ENCODE measurements around the gene RAB6B. TPM values are rescaled to one million over a fixed set of nuclear protein-coding genes. Genes with fewer than 3 reads are reported as not detected.

Gene RAB6B
- total RNA-seq, result 1 to 10 TPM; 2.6 to 5.6 TPM

- H3K9me3 ChIP-seq, result no peaks in the 10 kb centered on the region
- peaks cover 23% of the 10 kb centered on the region for H3K27me3 ChIP-seq
- intact Hi-C loops (cut with DNase I), result no loop called here
- peaks cover 6% of the 10 kb centered on the region for H3K4me1 ChIP-seq
- no peak for DNase-seq
- no peak for TF ChIP-seq CTCF (IDR thresholded peaks at IDR 0.05)
- H3K27ac ChIP-seq, result no peak within 1 kb of the TSS
- H3K9ac ChIP-seq (ENCODE audit: low read depth in 2 of 2, low read length in 2 of 2), result peak within 1 kb of the TSS in 1 of 2 donors; percentile 59
- peak within 1 kb of the TSS; percentile 47 for H3K4me3 ChIP-seq
- H3K36me3 ChIP-seq, result no peaks in the 10 kb centered on the region
Measured at GRCh38 chr3:133895208-133896001, at the start of gene RAB6B. RAB6B (minus strand) TSS chr3:133895882; CDS start chr3:133895466, 416 bp downstream.

DNA sequence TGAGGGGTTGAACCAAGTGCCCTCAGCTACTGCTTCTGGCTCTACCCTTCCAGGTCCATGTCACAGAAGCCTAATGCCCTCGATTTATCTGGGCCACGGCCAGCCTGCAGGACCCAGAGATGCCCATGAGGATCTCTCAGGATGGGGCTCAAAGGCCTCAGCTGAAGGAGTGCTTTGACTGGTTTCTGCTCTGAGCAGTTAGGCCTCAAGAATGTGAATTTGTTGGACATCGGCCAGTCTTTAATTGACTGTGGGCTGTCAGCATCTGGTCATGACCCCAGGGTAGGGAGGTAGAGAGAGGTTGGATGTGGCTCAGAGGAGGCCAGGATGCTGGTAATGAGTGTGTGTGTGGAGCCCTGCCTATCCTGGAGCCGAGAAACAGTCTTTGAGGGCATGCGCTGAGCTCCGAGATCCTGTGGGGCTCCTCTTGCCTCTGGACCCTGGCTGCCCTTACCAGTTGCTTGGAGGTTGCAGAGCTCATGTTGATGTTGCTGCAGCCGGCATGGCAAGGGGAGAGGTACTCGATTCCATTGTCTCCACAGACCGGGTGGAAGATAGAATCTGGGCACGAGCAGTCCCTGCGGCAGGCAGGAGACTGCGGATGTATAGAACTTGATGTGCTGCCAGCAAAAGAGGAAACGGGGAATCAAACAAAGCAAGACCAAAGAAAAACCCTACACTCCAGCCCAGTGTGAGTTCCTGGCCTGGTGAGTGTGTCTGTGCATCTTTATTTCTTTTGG, 49.1 kb upstream of the RAB6B start:
- Histone ChIP-seq H3K4me3 (no peak overlapping the region), H3K4me1 (no peaks in the 10 kb centered on the region), H3K27ac (no peak overlapping the region), H3K9me3 (no peaks in the 10 kb centered on the region), H3K36me3 (no peaks in the 10 kb centered on the region), H3K9ac (ENCODE audit: low read depth in 2 of 2, low read length in 2 of 2) (no peak overlapping the region), H3K27me3 (no peaks in the 10 kb centered on the region)
- no peak for DNase-seq
- intact Hi-C loops (cut with DNase I), result loop anchor here (5.0 kb wide), 1 partner anchor 97 kb away; no protein-coding TSS in a partner anchor
- TF ChIP-seq CTCF (IDR thresholded peaks at IDR 0.05), result no peak

DNA sequence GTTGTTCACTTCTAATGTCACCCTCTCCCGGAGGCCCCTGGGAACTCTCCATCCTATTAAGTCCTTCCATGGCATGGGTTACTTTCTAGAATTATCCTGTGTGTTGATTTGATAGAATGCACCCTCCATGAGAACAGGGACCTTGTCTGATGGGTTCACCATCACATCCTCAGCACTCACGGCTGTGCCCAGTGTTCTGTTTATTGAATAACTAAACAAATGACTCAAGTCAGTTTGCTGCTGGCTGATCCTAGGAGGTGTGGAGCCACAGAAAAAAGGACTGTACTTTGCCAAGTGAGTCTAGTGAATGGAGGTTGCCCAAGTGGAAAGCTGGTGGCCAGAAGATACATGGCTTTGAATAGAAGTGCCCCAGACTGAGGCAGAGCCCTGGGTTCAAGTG, 48.5 kb upstream of the RAB6B start:
- intact Hi-C loops (cut with DNase I), result loop anchor here (5.0 kb wide), 1 partner anchor 98 kb away; no protein-coding TSS in a partner anchor
- DNase-seq, result no peak
- no peak overlapping the region for H3K4me3 ChIP-seq
- TF ChIP-seq CTCF (IDR thresholded peaks at IDR 0.05), result no peak
- no peak overlapping the region for H3K9ac ChIP-seq (ENCODE audit: low read depth in 2 of 2, low read length in 2 of 2)
- no peaks in the 10 kb centered on the region for H3K27me3 ChIP-seq
- H3K9me3 ChIP-seq, result no peaks in the 10 kb centered on the region
- no peak overlapping the region for H3K27ac ChIP-seq
- no peaks in the 10 kb centered on the region for H3K4me1 ChIP-seq
- H3K36me3 ChIP-seq, result no peaks in the 10 kb centered on the region

- no peak for TF ChIP-seq CTCF (IDR thresholded peaks at IDR 0.05)
- no peak overlapping the region for H3K9ac ChIP-seq (ENCODE audit: low read depth in 2 of 2, low read length in 2 of 2)
- no peaks in the 10 kb centered on the region for H3K4me1 ChIP-seq
- no peaks in the 10 kb centered on the region for H3K36me3 ChIP-seq
- no peaks in the 10 kb centered on the region for H3K27me3 ChIP-seq
- peak; percentile 57 for DNase-seq
- no peak overlapping the region for H3K4me3 ChIP-seq
- intact Hi-C loops (cut with DNase I), result loop anchor here (5.0 kb wide), 1 partner anchor 99 kb away; no protein-coding TSS in a partner anchor
- no peaks in the 10 kb centered on the region for H3K9me3 ChIP-seq
- H3K27ac ChIP-seq, result no peak overlapping the region
Measured at GRCh38 chr3:133943639-133944141, 48.0 kb upstream of the RAB6B start.

- Histone ChIP-seq H3K27me3 (no peaks in the 10 kb centered on the region), H3K9me3 (no peaks in the 10 kb centered on the region), H3K9ac (ENCODE audit: low read depth in 2 of 2, low read length in 2 of 2) (no peak overlapping the region), H3K4me3 (no peak overlapping the region), H3K4me1 (no peaks in the 10 kb centered on the region), H3K27ac (no peak overlapping the region), H3K36me3 (no peaks in the 10 kb centered on the region)
- DNase-seq, result no peak
- TF ChIP-seq CTCF (IDR thresholded peaks at IDR 0.05), result no peak
- intact Hi-C loops (cut with DNase I), result loop anchor here (5.0 kb wide), 1 partner anchor 99 kb away; no protein-coding TSS in a partner anchor
Measured at GRCh38 chr3:133943031-133943535, 47.4 kb upstream of the RAB6B start.
